Skeletal muscle tissue (tissue), 5 donors: ENCODE data around the gene TSFM. TPM values are rescaled to one million over a fixed set of nuclear protein-coding genes. Genes with fewer than 3 reads are reported as not detected.

Experiments
- H3K27ac ChIP-seq: one replicate; pipeline ENCODE4 v1.7.0; 2013; ENCODE audit warnings: mild to moderate bottlenecking, low read depth, low read length, inconsistent platforms
- H3K27me3 ChIP-seq, 3 donors: one replicate each; pipeline ENCODE4 v1.7.0; 2013; ENCODE audit warnings: low read length in 3 of 3; ENCODE audit not compliant: control insufficient read depth in 3 of 3, insufficient read depth in 3 of 3
- H3K36me3 ChIP-seq, 3 donors: one replicate each; pipeline ENCODE4 v1.7.0; 2013; ENCODE audit warnings: low read length in 3 of 3; ENCODE audit not compliant: control insufficient read depth in 3 of 3, insufficient read depth in 3 of 3
- H3K4me1 ChIP-seq, 3 donors: one replicate each; pipeline ENCODE4 v1.7.0; 2013; ENCODE audit warnings: low read length in 3 of 3, mild to moderate bottlenecking in 3 of 3; ENCODE audit not compliant: control insufficient read depth in 3 of 3, insufficient read depth in 3 of 3
- H3K4me3 ChIP-seq, 3 donors: one replicate each; pipeline ENCODE4 v1.7.0; 2013; ENCODE audit warnings: low read length in 3 of 3
- H3K9ac ChIP-seq, 3 donors: one replicate each; pipeline ENCODE4 v1.7.0; 2013; ENCODE audit warnings: low read length in 3 of 3, mild to moderate bottlenecking in 3 of 3, moderate library complexity in 2 of 3, low read depth in 1 of 3
- H3K9me3 ChIP-seq, 3 donors: one replicate each; pipeline ENCODE4 v1.7.0; 2013; ENCODE audit warnings: low read length in 3 of 3; ENCODE audit not compliant: control insufficient read depth in 3 of 3
- small RNA-seq: library from RNA; depleted of rRNA; stranded (forward); fragments of <200 nt; gene quantifications from one replicate; pipeline ENCODE3, GENCODE V24; 2014
- total RNA-seq: library from RNA; depleted of rRNA; stranded (reverse); fragments of >200 nt; gene quantifications from one replicate; pipeline ENCODE4 v1.2.3, GENCODE V29; 2014
- donor health status: Osteomylitis.

Gene TSFM
- total RNA-seq, 1 donor from 2014 or later = 17.2 TPM

DNA sequence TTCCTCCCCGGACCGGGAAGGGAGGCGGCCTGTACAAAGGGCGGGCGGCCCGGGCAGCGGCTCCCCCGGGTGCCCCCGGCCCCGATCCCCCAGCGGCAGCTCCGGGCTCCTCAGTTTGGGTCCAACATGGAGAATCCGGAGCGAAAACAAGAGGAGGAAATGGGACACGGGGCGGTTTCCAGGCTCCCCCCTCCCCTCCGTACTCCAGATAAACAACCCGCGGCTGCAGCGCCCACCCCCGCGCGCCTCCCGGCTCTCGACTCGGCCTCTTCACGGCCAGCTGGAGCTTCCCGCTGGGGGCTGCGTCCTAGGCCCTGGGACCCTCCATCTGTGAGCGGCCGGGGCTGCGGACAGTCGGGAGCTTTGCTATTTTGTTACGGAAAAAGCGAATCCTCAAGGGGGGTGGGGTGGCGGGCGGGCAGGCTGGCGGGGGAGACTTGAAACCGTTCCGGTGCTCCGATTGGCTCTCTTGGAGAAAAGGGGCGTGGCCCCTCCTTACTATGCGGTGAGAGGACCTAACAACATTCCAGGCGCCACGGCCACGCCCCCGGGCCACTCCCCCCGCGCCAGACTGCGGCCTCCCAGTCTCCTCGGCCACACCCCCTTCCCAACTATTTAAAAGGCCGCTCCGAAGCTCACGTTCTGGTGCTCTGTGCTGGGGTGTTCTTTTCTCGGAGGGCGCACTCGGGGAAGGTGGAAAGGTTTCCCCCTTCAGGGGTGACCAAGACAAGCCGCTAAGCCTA is 64.2 kb downstream of the TSFM start, which contains the start of gene CTDSP2:
TSS of gene CTDSP2 (minus strand) at position 153 of the 743 bp plus-strand sequence. CDS start 294 bp downstream, outside the sequence.
- peaks cover 0 to 9% (median 2%) of the 10 kb centered on the region in 3 donors for H3K36me3 ChIP-seq
- peak within 1 kb of the TSS; percentile 99 to 100 (median 99) for H3K9ac ChIP-seq
- peaks cover 57 to 76% (median 73%) of the 10 kb centered on the region in 3 donors for H3K4me1 ChIP-seq
- no peaks in the 10 kb centered on the region for H3K9me3 ChIP-seq
- H3K27me3 ChIP-seq = no peaks in the 10 kb centered on the region
- H3K27ac ChIP-seq = peak within 1 kb of the TSS; percentile 100
- H3K4me3 ChIP-seq = peak within 1 kb of the TSS; percentile 92 to 99 (median 96)

Small RNA genes lying within 50 kb of the gene (small RNA-seq; reads per million reads assigned to genes)
- 6.9 reads per million, percentile 91 among the genes with 10 or more reads in this experiment for gene MIR26A2
- gene RNU6-1083P = not detected

Other genes starting within 250 kb of the TSFM start
- 79.9 TPM for gene DCTN2, start 235.6 kb upstream of the TSFM start, total RNA-seq
- under 0.01 TPM for gene KIF5A, start 232.7 kb upstream of the TSFM start, total RNA-seq
- 5.7 TPM for gene PIP4K2C, start 191.6 kb upstream of the TSFM start, total RNA-seq
- gene DTX3, start 178.0 kb upstream of the TSFM start, total RNA-seq = 7.8 TPM
- gene ARHGEF25, start 171.4 kb upstream of the TSFM start, total RNA-seq = 23.0 TPM
- gene B4GALNT1, start 149.6 kb upstream of the TSFM start, total RNA-seq = 3.1 TPM
- 148 TPM for gene OS9, start 88.7 kb upstream of the TSFM start, total RNA-seq
- gene AGAP2, start 44.0 kb upstream of the TSFM start, total RNA-seq = 2.1 TPM
- gene TSPAN31, start 37.7 kb upstream of the TSFM start, total RNA-seq = 57.9 TPM
- 78.8 TPM for gene CDK4, start 30.5 kb upstream of the TSFM start, total RNA-seq
- 4.7 TPM for gene MARCHF9, start 27.7 kb upstream of the TSFM start, total RNA-seq
- under 0.01 TPM for gene CYP27B1, start 15.7 kb upstream of the TSFM start, total RNA-seq
- 5.7 TPM for gene METTL1, start 10.7 kb upstream of the TSFM start, total RNA-seq
- 4.2 TPM for gene EEF1AKMT3, start 10.2 kb upstream of the TSFM start, total RNA-seq
- gene AVIL, start 35.9 kb downstream of the TSFM start, total RNA-seq = 3.1 TPM
- 51.1 TPM for gene CTDSP2, start 63.9 kb downstream of the TSFM start, total RNA-seq
- gene ATP23, start 158.8 kb downstream of the TSFM start, total RNA-seq = 8.9 TPM